ENCODE measurements around the gene KCTD12.

The KCTD12 gene

GRCh38 chr13:76860706-76861105 is 25.5 kb downstream of the KCTD12 start:
- no peak for DNase-seq (ENCODE audit: low read depth in 1 of 2, low spot score in 1 of 2)

GRCh38 chr13:76854894-76855293 is 31.3 kb downstream of the KCTD12 start:
- DNase-seq (ENCODE audit: low read depth in 1 of 2, low spot score in 1 of 2): no peak

GRCh38 chr13:76853921-76854608 is 32.1 kb downstream of the KCTD12 start:
- DNase-seq (ENCODE audit: low read depth in 1 of 2, low spot score in 1 of 2): no peak

- DNase-seq (ENCODE audit: low read depth in 1 of 2, low spot score in 1 of 2): no peak
These were observed 32.7 kb downstream of the KCTD12 start for GRCh38 chr13:76853481-76853880.

GRCh38 chr13:76852986-76853385 is 33.2 kb downstream of the KCTD12 start:
- no peak for DNase-seq (ENCODE audit: low read depth in 1 of 2, low spot score in 1 of 2)

- no peak for DNase-seq (ENCODE audit: low read depth in 1 of 2, low spot score in 1 of 2)
These were observed 34.2 kb downstream of the KCTD12 start for GRCh38 chr13:76851961-76852360.

- DNase-seq (ENCODE audit: low read depth in 1 of 2, low spot score in 1 of 2): no peak
These were observed 36.7 kb downstream of the KCTD12 start for GRCh38 chr13:76849493-76849892.

GRCh38 chr13:76848596-76848995 is 37.6 kb downstream of the KCTD12 start:
- no peak for DNase-seq (ENCODE audit: low read depth in 1 of 2, low spot score in 1 of 2)

GRCh38 chr13:76846363-76846762 is 39.8 kb downstream of the KCTD12 start:
- no peak for DNase-seq (ENCODE audit: low read depth in 1 of 2, low spot score in 1 of 2)

GRCh38 chr13:76845865-76846264 is 40.3 kb downstream of the KCTD12 start:
- DNase-seq (ENCODE audit: low read depth in 1 of 2, low spot score in 1 of 2): no peak

- DNase-seq (ENCODE audit: low read depth in 1 of 2, low spot score in 1 of 2): no peak
These were observed 40.8 kb downstream of the KCTD12 start for GRCh38 chr13:76845367-76845766.

- no peak for DNase-seq (ENCODE audit: low read depth in 1 of 2, low spot score in 1 of 2)
These were observed 48.4 kb downstream of the KCTD12 start for GRCh38 chr13:76837801-76838200.

GRCh38 chr13:76836311-76836710 is 49.9 kb downstream of the KCTD12 start:
- no peak for DNase-seq (ENCODE audit: low read depth in 1 of 2, low spot score in 1 of 2)

GRCh38 chr13:76833441-76833954 is 52.7 kb downstream of the KCTD12 start:
- no peak for DNase-seq (ENCODE audit: low read depth in 1 of 2, low spot score in 1 of 2)

GRCh38 chr13:76832258-76832988 is 53.8 kb downstream of the KCTD12 start:
- no peak for DNase-seq (ENCODE audit: low read depth in 1 of 2, low spot score in 1 of 2)

- no peak for DNase-seq (ENCODE audit: low read depth in 1 of 2, low spot score in 1 of 2)
These were observed 55.4 kb downstream of the KCTD12 start for GRCh38 chr13:76830805-76831204.
